Spleen (tissue), 7 donors: ENCODE measurements around the gene SLC22A24.

Source experiments
- CTCF ChIP-seq, 11 experiments: fragments of 200-600 bp in 7 of 11; fragments of 450-650 bp in 4 of 11; sonication (generic) in 4 of 11; IDR thresholded peaks in 8 of 11; conservative IDR thresholded peaks in 3 of 11; 1 replicate in 7 of 11; 2 replicates in 4 of 11; pipeline versions ENCODE4 v1.4.0 to v1.8.0; 2016 to 2021; ENCODE audit warnings: antibody characterized with exemption in 11 of 11, inconsistent platforms in 4 of 11, mild to moderate bottlenecking in 1 of 11
- POLR2A ChIP-seq, 3 donors: fragments of 450-650 bp; IDR thresholded peaks; one replicate each; pipeline ENCODE4 v1.5.1; 2017; ENCODE audit warnings: antibody characterized with exemption in 3 of 3, mild to moderate bottlenecking in 1 of 3
- POLR2AphosphoS5 ChIP-seq, 3 donors: sonication (generic); formaldehyde crosslinking; IDR thresholded peaks; one replicate each; pipeline ENCODE4 v1.5.1; 2017; ENCODE audit warnings: antibody characterized with exemption in 3 of 3
- donor health status: DM: no; HTN: no; CAD: no; lungs with moderate emphysema.
- donor health status: DM: no; HTN: no; CAD: no.
- donor health status: DM: no; HTN: no; CAD: no.

- TF ChIP-seq POLR2A (IDR thresholded peaks at IDR 0.05) (no peak), CTCF (IDR thresholded peaks at IDR 0.05 in 8 of 11, conservative IDR thresholded peaks at IDR 0.05 in 3 of 11) (no peak), POLR2AphosphoS5 (IDR thresholded peaks at IDR 0.05) (no peak)
These were observed 11.8 kb upstream of the SLC22A24 start for GRCh38 chr11:63155794-63156193.
